WERI-Rb-1 (cell line): Measurements from ENCODE around the gene YIPF2.
"Not testable (repeated sequence)": the region's sequence is repeated elsewhere in the genome, so short reads cannot be mapped to it uniquely, and the experiment has no call there.

Experiments used
- DNase-seq: peaks from one replicate; pipeline ENCODE4 v3.0.0-alpha.2; 2020
- H3K27ac ChIP-seq: fragments of 250-450 bp; sonication (Bioruptor Pico); 2 replicates; pipeline ENCODE4 v1.5.1; 2020; ENCODE audit warnings: mild to moderate bottlenecking, moderate library complexity
- H3K27me3 ChIP-seq: fragments of 250-450 bp; sonication (Bioruptor Pico); 2 replicates; pipeline ENCODE4 v1.5.1; 2021; ENCODE audit warnings: mild to moderate bottlenecking, low read depth, moderate library complexity; ENCODE audit not compliant: insufficient read depth, severe bottlenecking
- H3K36me3 ChIP-seq: fragments of 250-450 bp; sonication (Bioruptor Pico); 2 replicates; pipeline ENCODE4 v1.5.1; 2020; ENCODE audit warnings: mild to moderate bottlenecking, moderate library complexity
- H3K4me3 ChIP-seq: 2 replicates; pipeline ENCODE4 v1.5.1; 2011; ENCODE audit warnings: low read depth, mild to moderate bottlenecking, control low read depth, low read length
- H3K9me3 ChIP-seq: fragments of 250-450 bp; sonication (Bioruptor Pico); 2 replicates; pipeline ENCODE4 v1.5.1; 2021; ENCODE audit warnings: mild to moderate bottlenecking, moderate library complexity; ENCODE audit not compliant: severe bottlenecking
- TF ChIP-seq, protein P1 (sequence below): IDR thresholded peaks from 2 replicates; pipeline ENCODE4 v1.5.1; 2011; ENCODE audit warnings: low read depth, mild to moderate bottlenecking, control low read depth, inconsistent platforms, low read length

YIPF2 gene

DNA sequence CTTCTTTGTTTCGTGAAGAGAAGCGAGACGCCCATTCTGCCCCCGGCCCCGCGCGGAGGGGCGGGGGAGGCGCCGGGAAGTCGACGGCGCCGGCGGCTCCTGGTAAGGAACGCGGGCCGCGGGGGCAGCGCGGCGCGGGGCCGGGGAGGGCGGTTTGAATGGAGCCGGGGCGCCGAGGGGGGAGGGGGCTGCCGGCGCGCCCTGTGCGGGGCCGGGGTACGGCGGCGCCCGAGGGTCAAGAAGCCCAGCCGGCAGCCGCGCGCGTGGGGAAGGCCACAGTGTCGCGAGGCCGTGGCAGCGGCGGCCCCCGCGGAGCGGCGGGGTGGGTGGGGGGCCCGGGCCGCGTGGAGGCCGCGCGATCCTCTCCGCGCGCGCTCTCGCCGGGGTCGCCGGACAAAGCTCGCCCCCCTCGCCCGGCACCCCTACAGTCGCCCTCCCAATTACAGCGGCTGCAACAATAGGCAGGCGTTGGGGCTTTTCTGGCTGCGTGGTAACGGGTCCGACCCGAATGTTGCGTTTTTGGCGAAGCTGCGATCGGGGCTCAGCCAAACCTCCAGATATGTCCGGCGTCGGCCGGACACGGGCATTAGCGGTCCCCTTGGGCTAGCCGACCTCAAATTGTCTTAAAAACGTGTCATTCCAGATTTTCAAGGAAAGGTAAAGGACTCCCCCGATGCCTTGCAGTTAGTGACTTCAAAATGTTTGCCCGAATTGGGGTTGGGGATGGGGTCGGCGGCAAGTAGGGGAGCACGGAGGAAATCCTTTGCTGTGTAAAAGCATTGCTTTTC is 32.8 kb upstream of the YIPF2 start:
- H3K4me3 ChIP-seq = peak overlapping the region; percentile 81
- peak; percentile 34 for DNase-seq
- H3K9me3 ChIP-seq = no peaks in the 10 kb centered on the region
- TF ChIP-seq, protein P1, sequence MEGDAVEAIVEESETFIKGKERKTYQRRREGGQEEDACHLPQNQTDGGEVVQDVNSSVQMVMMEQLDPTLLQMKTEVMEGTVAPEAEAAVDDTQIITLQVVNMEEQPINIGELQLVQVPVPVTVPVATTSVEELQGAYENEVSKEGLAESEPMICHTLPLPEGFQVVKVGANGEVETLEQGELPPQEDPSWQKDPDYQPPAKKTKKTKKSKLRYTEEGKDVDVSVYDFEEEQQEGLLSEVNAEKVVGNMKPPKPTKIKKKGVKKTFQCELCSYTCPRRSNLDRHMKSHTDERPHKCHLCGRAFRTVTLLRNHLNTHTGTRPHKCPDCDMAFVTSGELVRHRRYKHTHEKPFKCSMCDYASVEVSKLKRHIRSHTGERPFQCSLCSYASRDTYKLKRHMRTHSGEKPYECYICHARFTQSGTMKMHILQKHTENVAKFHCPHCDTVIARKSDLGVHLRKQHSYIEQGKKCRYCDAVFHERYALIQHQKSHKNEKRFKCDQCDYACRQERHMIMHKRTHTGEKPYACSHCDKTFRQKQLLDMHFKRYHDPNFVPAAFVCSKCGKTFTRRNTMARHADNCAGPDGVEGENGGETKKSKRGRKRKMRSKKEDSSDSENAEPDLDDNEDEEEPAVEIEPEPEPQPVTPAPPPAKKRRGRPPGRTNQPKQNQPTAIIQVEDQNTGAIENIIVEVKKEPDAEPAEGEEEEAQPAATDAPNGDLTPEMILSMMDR = no peak
- peaks cover 16% of the 10 kb centered on the region for H3K36me3 ChIP-seq
- peak overlapping the region; percentile 91 for H3K27ac ChIP-seq
- no peaks in the 10 kb centered on the region for H3K27me3 ChIP-seq

DNA sequence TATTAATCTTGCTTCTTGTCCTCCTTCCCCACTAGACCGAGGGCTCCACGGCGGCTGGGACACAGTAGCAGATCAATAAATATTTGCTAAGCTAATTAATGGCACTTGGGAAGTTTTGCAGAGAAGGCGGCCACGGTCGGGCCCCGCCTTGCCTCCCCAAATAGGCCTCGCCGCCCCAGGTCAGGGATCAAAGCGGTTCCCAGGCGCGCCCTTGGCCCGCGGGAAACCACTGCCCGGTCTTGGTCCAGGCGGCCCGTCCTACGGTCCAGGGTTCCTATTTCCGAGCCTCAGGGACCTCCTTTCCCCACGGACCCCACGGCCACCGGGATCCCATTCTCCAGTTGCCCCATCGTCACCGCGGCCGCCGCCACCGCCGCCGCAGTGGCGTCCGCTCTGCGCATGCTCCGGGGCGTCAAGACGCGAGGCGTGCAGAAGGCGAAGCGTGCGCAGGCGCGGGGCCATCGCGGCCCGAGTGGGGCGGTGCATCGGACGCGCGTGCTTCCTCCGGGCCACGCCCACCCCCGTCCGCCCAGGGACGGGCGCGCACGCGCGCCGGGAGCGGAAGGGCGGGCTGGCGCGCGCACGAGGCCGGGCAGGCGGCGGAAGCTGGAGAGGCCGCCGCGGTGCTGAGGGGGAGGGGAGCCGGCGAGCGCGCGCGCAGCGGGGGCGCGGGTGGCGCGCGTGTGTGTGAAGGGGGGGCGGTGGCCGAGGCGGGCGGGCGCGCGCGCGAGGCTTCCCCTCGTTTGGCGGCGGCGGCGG is 32.1 kb upstream of the YIPF2 start, which contains the start of gene SMARCA4:
TSS of gene SMARCA4 (plus strand) at position 717 of the 759 bp plus-strand sequence. CDS start 23,122 bp downstream, outside the sequence.
- Histone ChIP-seq H3K27me3 (no peaks in the 10 kb centered on the region), H3K27ac (peak within 1 kb of the TSS; percentile 95)
- TF ChIP-seq, protein P1 = no peak

DNA sequence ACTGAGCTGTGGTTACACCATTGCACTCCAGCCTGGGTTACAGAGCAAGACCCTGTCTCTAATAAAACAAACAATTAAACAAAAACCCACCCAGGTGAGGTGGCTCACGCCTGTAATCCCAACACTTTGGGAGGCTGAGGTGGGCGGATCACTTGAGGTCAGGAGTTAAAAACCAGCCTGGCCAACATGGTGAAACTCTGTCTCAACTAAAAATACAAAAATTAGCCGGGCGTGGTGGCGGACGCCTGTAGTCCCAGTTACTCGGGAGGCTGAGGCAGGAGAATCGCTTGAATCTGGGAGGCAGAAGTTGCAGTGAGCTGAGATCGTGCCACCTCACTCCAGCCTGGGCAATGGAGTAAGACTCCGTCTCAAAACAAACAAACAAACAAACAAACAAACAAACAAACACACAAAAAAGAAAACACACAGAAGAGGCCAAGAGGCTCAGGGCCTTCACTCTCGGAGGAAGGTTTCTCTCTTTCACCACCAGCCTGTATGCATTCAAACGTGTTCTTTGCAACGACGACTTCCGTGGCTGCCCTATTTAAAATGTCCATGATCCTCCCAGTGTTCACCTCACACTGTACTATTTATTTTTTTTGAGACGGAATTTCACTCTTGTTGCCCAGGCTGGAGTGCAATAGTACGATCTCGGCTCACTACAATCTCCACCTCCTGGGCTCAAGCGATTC is 31.0 kb upstream of the YIPF2 start:
- not testable (repeated sequence) for DNase-seq, H3K36me3 ChIP-seq, H3K27me3 ChIP-seq, H3K9me3 ChIP-seq
- Histone ChIP-seq H3K27ac (peak overlapping the region; percentile 95), H3K4me3 (peak overlapping the region; percentile 77)

More for the DNA sequence above, 32.1 kb upstream of the YIPF2 start, which contains the start of gene SMARCA4:
- DNase-seq = peak; percentile 95
- peak within 1 kb of the TSS; percentile 81 for H3K4me3 ChIP-seq
- H3K36me3 ChIP-seq = peaks cover 13% of the 10 kb centered on the region
- no peaks in the 10 kb centered on the region for H3K9me3 ChIP-seq

DNA sequence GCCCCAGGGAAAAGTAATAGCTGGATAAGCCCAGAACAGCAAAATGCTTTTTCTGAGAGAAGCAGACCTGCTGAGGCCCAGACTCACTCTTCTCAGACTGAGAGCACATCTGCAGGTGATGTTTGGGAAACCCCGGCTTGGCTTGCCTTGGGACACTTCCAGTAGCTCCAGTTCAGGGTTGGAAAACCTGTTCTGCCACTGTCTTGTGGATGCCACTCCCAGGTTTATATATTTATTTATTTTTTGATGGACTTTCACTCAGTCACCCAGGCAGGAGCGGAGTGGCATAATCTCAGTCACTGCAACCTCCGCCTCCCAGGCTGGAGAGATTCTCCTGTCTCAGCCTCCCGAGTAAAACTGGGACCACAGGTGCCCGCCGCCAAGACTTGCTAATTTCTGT is 24.4 kb upstream of the YIPF2 start:
- TF ChIP-seq, protein P1 = no peak
- no peak for DNase-seq
- Histone ChIP-seq H3K27me3 (no peaks in the 10 kb centered on the region), H3K4me3 (no peak overlapping the region), H3K9me3 (no peaks in the 10 kb centered on the region), H3K27ac (no peak overlapping the region), H3K36me3 (no peaks in the 10 kb centered on the region)

DNA sequence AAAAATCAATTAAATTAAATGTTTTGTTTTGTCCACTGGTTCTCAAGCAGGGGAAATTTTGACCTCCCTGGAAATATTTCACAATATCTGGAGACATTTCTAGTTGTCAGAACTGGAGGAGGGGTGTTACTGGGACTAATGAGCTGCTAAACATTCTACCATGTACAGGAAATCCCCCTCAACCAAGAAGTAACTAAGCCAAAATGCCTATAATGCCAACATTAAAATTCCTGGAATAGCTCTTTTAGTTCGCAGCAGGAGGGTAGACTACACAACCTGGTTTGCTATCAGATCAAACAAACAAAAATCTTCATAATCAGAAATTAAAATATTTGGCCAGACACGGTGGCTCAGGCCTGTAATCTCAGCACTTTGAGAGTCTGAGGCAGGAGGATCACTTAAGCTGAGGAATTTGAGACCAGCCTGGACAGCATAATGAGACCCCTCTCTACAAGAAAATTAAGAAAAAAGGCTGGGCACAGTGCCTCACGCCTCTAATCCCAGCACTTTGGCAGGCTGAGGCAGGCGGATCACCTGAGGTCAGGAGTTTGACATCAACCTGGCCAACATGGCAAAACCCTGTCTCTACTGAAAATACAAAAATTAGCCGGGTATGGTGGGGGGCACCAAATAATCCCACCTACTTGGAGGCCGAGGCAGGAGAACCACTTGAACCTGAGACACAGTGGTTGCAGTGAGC is 18.7 kb upstream of the YIPF2 start:
- Histone ChIP-seq H3K27me3 (no peaks in the 10 kb centered on the region), H3K4me3 (no peak overlapping the region), H3K9me3 (no peaks in the 10 kb centered on the region), H3K36me3 (no peaks in the 10 kb centered on the region), H3K27ac (no peak overlapping the region)
- no peak for DNase-seq
- TF ChIP-seq, protein P1 = no peak
